Measurements from ENCODE around the gene RAB3C. TPM values are rescaled to one million over a fixed set of nuclear protein-coding genes. Genes with fewer than 3 reads are reported as not detected.

The RAB3C gene
- total RNA-seq, 1 donor from 2014 or later: 16.1 TPM

- no peaks in the 10 kb centered on the region for H3K4me1 Mint-ChIP-seq (ENCODE audit: unreplicated experiment)
- DNase-seq (ENCODE audit: low spot score): no peak
- H3K27me3 Mint-ChIP-seq (ENCODE audit: unreplicated experiment): no peaks in the 10 kb centered on the region
- H3K9me3 Mint-ChIP-seq (ENCODE audit: unreplicated experiment): no peaks in the 10 kb centered on the region
- no peaks in the 10 kb centered on the region for H3K36me3 Mint-ChIP-seq (ENCODE audit: low read depth, unreplicated experiment)
- TF ChIP-seq, protein P1, sequence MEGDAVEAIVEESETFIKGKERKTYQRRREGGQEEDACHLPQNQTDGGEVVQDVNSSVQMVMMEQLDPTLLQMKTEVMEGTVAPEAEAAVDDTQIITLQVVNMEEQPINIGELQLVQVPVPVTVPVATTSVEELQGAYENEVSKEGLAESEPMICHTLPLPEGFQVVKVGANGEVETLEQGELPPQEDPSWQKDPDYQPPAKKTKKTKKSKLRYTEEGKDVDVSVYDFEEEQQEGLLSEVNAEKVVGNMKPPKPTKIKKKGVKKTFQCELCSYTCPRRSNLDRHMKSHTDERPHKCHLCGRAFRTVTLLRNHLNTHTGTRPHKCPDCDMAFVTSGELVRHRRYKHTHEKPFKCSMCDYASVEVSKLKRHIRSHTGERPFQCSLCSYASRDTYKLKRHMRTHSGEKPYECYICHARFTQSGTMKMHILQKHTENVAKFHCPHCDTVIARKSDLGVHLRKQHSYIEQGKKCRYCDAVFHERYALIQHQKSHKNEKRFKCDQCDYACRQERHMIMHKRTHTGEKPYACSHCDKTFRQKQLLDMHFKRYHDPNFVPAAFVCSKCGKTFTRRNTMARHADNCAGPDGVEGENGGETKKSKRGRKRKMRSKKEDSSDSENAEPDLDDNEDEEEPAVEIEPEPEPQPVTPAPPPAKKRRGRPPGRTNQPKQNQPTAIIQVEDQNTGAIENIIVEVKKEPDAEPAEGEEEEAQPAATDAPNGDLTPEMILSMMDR (IDR thresholded peaks at IDR 0.05; ENCODE audit: unreplicated experiment): no peak
- H3K27ac Mint-ChIP-seq (ENCODE audit: unreplicated experiment): no peak overlapping the region
- H3K4me3 Mint-ChIP-seq (ENCODE audit: unreplicated experiment): no peak overlapping the region
These were observed 251.7 kb downstream of the RAB3C start for GRCh38 chr5:58834242-58835225.

DNA sequence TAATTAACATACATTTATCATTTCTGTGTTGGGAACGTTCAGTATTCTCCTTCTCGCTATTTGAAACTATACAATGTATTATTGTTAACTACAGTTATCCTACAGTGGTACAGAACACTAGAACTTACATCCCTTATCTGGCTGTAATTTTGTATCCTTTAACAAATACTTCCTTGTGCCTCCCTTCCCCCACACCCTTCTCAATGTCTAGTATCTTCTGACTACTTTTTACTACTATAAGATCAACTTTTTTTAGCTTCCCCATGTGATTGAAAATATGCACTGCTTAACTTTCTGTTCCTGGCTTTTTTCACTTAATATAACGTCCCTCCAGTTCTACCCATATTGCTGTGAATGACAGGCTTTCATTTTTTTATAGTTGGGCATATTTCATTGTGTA is 253.5 kb downstream of the RAB3C start:
- Mint-ChIP-seq H3K4me3 (ENCODE audit: unreplicated experiment) (no peak overlapping the region), H3K27ac (ENCODE audit: unreplicated experiment) (no peak overlapping the region), H3K27me3 (ENCODE audit: unreplicated experiment) (peaks cover 3% of the 10 kb centered on the region), H3K4me1 (ENCODE audit: unreplicated experiment) (no peaks in the 10 kb centered on the region), H3K9me3 (ENCODE audit: unreplicated experiment) (no peaks in the 10 kb centered on the region), H3K36me3 (ENCODE audit: low read depth, unreplicated experiment) (no peaks in the 10 kb centered on the region)
- DNase-seq (ENCODE audit: low spot score): no peak
- TF ChIP-seq, protein P1 (IDR thresholded peaks at IDR 0.05; ENCODE audit: unreplicated experiment): no peak

- H3K27me3 Mint-ChIP-seq (ENCODE audit: unreplicated experiment): peaks cover 3% of the 10 kb centered on the region
- TF ChIP-seq, protein P1 (IDR thresholded peaks at IDR 0.05; ENCODE audit: unreplicated experiment): no peak
- H3K9me3 Mint-ChIP-seq (ENCODE audit: unreplicated experiment): no peaks in the 10 kb centered on the region
- no peak overlapping the region for H3K27ac Mint-ChIP-seq (ENCODE audit: unreplicated experiment)
- no peaks in the 10 kb centered on the region for H3K4me1 Mint-ChIP-seq (ENCODE audit: unreplicated experiment)
- DNase-seq (ENCODE audit: low spot score): no peak
- no peak overlapping the region for H3K4me3 Mint-ChIP-seq (ENCODE audit: unreplicated experiment)
- H3K36me3 Mint-ChIP-seq (ENCODE audit: low read depth, unreplicated experiment): no peaks in the 10 kb centered on the region
These were observed 255.9 kb downstream of the RAB3C start for GRCh38 chr5:58838729-58839128.

DNA sequence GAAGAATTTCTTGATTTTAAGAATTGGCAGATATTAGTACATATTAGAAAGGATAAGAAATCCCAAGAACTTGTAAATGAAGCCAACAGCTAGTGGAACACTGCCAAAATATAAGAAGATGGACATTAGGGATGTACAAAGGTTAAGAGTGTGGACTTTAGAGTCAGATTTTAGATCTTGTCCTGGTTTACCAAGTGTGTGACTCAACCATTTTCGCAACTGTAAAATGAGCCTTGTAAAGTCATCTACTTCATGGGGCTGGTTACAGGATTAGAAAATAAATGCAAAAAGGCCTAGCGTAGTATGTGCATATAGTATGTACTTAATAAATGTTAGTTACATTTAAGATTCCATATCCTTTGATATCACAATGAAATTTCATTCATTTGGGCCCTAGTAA is 260.0 kb downstream of the RAB3C start:
- Mint-ChIP-seq H3K27me3 (ENCODE audit: unreplicated experiment) (peaks cover 3% of the 10 kb centered on the region), H3K4me1 (ENCODE audit: unreplicated experiment) (no peaks in the 10 kb centered on the region), H3K9me3 (ENCODE audit: unreplicated experiment) (no peaks in the 10 kb centered on the region), H3K36me3 (ENCODE audit: low read depth, unreplicated experiment) (no peaks in the 10 kb centered on the region), H3K4me3 (ENCODE audit: unreplicated experiment) (no peak overlapping the region), H3K27ac (ENCODE audit: unreplicated experiment) (no peak overlapping the region)
- DNase-seq (ENCODE audit: low spot score): no peak
- TF ChIP-seq, protein P1 (IDR thresholded peaks at IDR 0.05; ENCODE audit: unreplicated experiment): no peak

- TF ChIP-seq, protein P1 (IDR thresholded peaks at IDR 0.05; ENCODE audit: unreplicated experiment): no peak
- H3K4me3 Mint-ChIP-seq (ENCODE audit: unreplicated experiment): no peak overlapping the region
These were observed 261.5 kb downstream of the RAB3C start for GRCh38 chr5:58844395-58844794.

More at GRCh38 chr5:58844395-58844794, 261.5 kb downstream of the RAB3C start:
- no peak overlapping the region for H3K27ac Mint-ChIP-seq (ENCODE audit: unreplicated experiment)
- no peak for DNase-seq (ENCODE audit: low spot score)
- H3K4me1 Mint-ChIP-seq (ENCODE audit: unreplicated experiment): no peaks in the 10 kb centered on the region
- no peaks in the 10 kb centered on the region for H3K9me3 Mint-ChIP-seq (ENCODE audit: unreplicated experiment)
- H3K27me3 Mint-ChIP-seq (ENCODE audit: unreplicated experiment): peaks cover 3% of the 10 kb centered on the region
- no peaks in the 10 kb centered on the region for H3K36me3 Mint-ChIP-seq (ENCODE audit: low read depth, unreplicated experiment)
